HG03139 (cell line): ENCODE data around the gene CNOT11.

ENCODE experiments used
- ATAC-seq: cut with Tn5 transposase; IDR thresholded peaks from one replicate; pipeline ENCODE4 v1.9.1; 2021; ENCODE audit not compliant: unreplicated experiment

Gene CNOT11

DNA sequence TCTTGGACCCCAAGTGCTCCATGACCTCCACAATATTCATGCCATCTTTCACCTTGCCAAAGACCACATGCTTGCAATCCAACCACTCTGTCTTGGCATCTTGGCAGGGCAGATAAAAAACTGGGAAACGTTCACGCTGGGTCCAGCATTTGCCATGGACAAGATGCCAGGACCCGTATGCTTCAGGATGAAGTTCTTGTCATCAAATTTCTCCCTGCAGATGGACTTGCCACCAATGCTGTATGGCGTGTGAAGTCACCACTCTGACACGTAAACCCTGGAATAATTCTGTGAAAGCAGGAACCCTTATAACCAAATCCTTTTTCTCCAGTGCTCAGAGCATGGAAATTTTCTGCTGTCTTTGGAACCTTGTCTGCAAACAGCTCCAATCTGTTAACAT is 21.5 kb downstream of the CNOT11 start:
- ATAC-seq = no peak

DNA sequence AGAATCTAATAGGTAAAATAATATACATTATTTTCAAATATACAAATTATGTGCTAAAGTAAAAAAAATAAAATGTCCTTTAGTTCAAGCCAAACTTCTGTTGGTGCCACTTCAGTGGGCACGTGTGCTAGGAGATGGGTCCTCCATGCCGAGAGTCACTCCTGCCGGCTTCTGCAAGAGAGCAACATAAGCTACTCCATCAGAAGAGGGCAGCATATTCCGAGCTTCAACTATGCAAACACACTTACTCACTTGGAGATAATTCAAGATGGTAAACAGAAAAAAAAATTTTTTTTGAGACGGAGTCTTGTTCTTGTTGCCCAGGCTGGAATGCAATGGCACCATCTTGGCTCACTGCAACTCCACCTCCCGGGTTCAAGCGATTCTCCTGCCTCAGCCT is 24.4 kb downstream of the CNOT11 start:
- ATAC-seq = no peak

DNA sequence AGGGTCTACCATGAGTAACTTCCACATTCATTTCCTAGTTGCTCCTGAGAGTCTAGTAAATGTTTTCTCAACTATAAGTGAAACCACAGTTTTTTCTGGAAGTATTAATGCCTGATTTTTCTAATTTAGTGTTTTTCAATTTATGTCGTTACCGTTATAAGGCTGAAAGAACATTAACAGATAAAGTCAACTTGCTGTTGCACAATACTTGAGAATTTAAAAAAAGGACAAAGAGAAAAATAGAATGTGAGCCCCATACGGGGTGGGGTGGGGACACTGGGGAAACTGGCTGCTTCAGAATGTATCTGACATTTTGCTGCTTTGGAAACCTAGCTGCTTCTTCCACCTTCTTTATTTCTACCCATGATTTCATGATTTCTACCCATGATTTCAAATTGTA is 26.2 kb downstream of the CNOT11 start:
- ATAC-seq = no peak

DNA sequence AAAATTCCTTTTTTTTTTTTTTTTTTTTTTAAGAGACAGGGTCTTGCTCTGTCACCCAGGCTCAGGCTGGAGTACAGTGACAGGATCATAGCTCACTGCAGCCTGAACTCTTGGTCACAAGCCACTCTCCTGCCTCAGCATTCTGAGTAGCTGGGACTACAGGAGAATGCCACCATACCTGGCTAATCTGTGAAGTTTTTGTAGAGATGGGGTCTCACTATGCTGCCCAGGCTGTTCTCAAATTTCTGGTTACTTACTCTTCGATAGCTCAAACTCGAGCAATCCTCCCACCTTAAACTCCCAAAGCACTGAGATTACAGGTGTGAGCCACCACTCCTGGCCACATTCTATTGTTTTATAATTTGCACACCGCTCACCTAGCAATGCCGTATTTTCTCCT is 28.8 kb downstream of the CNOT11 start:
- ATAC-seq = no peak

- no peak for ATAC-seq
Observed at GRCh38 chr2:101282980-101283379, 30.3 kb downstream of the CNOT11 start.

GRCh38 chr2:101286684-101287083 is 34.0 kb downstream of the CNOT11 start:
- no peak for ATAC-seq

- ATAC-seq = no peak
Observed at GRCh38 chr2:101287303-101287702, 34.6 kb downstream of the CNOT11 start.

GRCh38 chr2:101290711-101291110 is 38.0 kb downstream of the CNOT11 start:
- ATAC-seq = no peak

DNA sequence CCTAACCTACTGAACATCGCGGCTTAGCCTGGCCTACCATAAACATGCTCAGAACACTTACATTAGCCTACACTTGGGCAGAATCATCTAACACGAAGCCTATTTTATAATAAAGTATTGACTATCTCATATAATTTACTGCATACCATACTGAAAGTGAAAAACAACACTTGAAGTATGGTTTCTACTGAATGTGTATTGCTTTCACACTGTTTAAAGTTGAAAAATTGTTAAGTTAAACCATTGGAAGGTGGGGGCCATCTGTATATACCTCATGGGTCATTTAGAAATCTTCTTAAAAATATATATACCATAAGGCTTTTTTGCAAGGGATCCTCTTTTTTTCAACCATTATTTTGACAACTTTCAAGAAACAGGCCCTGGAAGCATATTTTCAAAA is 39.3 kb downstream of the CNOT11 start:
- no peak for ATAC-seq

DNA sequence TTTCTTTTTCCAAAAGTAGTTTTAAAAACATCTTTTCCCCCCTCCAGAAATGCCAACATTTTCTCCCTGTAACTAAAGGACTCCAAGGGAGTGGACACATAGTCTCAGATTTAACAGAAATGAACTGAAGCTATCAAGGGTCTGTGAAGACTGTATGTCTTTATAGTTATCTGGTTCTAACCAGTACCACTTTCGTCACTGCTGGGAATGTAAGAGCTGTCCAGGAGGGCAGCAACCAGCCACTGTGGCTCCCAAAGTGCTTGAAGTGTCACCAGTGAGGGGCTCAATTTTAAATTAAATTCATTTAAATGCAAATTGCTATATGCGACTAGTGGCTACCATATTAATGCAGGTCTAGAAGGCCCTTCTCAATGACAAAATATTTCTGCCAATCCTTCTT is 40.9 kb downstream of the CNOT11 start:
- no peak for ATAC-seq

DNA sequence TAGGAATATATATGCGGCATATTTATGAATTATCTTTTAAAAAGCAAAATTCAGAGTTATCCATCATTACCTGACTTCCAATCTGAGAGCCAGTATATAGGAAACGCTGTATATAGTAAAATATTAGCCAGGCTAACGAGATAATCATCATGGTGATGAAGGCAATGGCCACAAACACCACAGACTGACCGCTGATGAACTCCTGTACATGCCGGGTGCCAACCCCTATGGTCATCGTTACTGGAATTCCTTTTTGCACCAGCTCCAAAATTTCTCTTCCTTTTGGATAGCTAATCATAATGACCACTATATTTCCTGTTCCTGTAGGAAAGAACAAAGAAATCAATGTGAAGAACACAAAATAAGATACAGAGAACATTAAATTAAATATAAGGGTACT is 42.2 kb downstream of the CNOT11 start:
- no peak for ATAC-seq

DNA sequence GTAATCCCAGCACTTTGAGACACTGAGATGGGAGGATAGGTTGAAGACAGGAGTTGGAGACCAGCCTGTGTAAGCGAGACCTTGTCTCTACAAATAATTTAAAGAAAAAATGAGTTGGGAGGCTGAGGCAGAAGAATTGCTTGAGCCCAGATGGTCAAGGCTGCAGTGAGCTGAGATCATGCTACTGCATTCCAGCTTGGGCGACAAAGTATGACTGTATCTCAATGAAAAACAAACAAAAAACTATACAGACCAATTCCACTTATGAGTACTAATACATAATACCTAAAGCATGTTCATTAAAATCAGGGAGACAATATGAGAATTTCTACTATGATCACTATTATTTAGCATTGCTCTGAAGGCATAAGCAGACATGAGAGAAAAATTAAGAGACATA is 43.2 kb downstream of the CNOT11 start:
- ATAC-seq = no peak

DNA sequence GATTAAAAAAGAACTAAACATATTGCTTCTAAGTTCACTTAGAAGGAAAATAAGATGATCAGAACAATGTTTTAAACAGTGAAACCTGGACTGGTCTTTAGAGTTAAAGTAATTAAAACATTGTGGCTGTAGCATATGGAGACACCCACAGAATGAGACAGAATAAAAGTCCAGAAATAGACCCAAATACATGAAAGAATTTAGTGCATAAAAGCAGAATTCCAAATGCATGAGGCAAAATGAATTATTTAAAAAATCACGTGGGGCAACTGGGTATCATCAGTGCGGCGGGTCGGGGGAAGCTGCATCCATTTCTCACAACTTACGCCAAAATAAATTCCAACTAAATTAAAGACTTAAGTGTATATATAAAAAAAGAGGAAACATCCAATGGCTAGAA is 43.7 kb downstream of the CNOT11 start:
- ATAC-seq = no peak

- ATAC-seq = no peak
Observed at GRCh38 chr2:101297383-101297782, 44.7 kb downstream of the CNOT11 start.

- no peak for ATAC-seq
Observed at GRCh38 chr2:101299604-101300003, 46.9 kb downstream of the CNOT11 start.

DNA sequence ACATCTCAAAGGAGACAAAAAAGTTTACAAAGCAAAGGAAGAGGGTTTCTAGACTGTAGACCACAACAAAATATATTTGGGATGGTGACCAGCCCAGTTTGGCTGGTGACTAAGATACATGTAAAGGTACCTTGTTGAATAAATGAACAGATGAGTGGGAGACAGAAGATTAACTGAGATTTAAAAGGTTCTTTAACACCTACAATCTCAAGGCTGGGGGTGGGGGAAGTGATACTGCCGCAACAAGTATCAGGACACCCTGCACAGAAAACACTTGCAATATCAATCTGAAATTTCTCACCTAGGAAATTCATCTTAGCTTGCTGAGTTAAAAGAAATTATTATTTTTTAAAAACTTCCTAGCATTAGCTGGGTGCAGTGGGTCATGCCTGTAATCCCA is 47.5 kb downstream of the CNOT11 start:
- ATAC-seq = no peak

DNA sequence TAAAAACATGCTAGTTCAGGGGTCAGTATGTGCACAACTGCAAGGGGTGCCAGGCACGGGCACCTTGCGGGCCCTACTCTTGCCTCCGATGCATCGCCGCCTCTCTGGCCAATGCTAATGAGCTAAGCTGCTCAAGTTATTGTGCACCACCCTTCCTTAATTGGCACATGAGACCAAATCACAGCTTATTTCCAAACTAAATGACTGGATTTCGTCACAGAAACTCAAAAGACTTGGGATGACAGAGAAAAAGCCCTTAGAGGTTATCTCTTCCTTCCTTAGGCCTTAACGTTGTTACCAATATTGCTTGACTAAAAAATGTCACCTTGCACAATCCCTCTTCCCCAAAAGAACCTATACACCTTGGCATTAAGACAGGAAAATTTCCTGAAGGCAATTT is 48.1 kb downstream of the CNOT11 start:
- no peak for ATAC-seq

DNA sequence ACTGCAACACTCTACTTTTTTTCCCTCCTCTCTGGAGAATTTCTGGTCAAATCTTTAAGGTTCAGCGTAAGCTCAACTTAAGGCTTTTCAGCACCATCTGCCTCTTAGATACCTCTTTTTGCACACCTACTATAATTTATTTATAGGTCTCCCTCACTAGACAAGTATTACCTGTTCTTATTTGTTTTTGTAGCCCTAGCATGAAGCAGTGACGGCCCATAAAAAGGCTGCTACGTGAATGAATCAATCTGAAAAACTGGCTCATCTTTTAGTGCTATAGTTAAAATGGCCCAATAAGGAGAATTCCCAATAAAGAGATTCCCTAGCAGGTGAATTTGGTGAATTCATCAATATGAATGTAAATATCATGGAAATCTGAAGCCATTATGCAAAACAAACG is 49.3 kb downstream of the CNOT11 start:
- ATAC-seq = no peak

- ATAC-seq = no peak
Observed at GRCh38 chr2:101303688-101304087, 51.0 kb downstream of the CNOT11 start.

DNA sequence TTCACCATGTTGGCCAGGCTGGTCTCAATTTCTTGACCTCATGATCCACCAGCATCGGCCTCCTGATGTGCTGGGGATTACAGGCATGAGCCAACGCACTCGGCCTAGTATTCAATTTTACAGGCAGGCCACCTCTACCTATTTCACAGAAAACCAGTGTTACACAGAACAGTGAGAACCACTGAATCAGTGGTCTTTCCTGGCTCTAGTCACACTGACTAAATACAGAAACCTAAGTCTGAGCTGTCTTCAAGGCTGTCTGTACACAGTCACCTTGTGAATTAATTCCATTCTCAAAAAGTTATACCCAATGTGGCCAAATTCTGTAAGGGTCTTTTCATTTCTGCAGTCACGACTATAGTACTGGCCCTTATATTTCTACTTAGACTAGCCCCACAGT is 52.3 kb downstream of the CNOT11 start:
- no peak for ATAC-seq

GRCh38 chr2:101305492-101306078 is 52.9 kb downstream of the CNOT11 start:
- ATAC-seq = no peak

DNA sequence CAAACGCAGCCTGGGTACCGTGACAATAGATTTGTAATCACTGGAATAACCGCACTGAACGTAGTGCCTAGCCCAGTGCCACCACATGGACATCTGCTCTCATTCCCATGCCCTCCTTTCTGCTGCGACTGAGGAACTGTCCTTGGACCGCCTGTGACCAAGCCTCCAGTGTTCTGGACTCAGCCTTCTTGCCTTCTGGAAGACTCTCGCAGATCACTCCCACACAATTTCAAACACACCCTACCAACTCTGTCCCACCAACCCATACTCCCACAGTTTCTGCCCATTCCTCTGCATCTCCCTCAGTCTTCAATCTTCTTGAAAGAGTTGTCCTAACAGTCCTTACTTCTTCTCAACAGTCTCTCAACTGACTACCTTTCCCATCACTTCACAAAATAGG is 53.7 kb downstream of the CNOT11 start:
- no peak for ATAC-seq

GRCh38 chr2:101307503-101307902 is 54.8 kb downstream of the CNOT11 start:
- no peak for ATAC-seq

DNA sequence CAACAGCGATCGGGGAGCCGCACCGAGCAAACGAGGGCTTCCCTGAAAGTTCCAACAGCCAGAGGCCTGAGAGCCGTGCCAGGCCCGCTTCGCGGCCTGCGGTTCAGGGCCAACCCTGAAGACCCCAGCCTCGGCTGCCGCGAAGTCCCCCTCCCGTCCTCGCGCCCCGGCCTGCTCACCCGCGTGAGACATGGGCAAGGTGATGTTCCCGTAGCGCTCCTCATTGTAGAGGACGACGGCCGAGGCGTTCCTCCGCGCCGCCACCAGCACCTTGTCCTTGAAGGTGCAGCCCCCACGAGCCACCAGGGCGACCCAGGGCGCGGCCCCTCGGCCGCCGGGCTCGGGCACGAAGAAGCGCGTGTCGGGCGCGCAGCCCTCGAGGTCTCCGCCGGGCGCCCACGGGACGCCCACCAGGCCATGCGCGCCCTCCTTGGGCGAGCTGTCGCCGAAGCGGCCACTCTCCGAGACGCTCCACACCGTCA is 55.3 kb downstream of the CNOT11 start:
- ATAC-seq = peak; percentile 9
